GM19238 (cell line): ENCODE results near the gene CCR5AS.
"Not testable (repeated sequence)": the region's sequence is repeated elsewhere in the genome, so short reads cannot be mapped to it uniquely, and the experiment has no call there.

ENCODE experiments used
- DNase-seq: peaks from one replicate; pipeline ENCODE4 v3.0.0; 2011; ENCODE audit warnings: low spot score; ENCODE audit not compliant: insufficient read length

Gene CCR5AS

GRCh38 chr3:46405301-46406019 is 1.4 kb downstream of the CCR5AS start:
- no peak for DNase-seq

- not testable (repeated sequence) for DNase-seq
These were observed 4.0 kb downstream of the CCR5AS start for GRCh38 chr3:46402902-46403301.

GRCh38 chr3:46401579-46401978 is 5.3 kb downstream of the CCR5AS start:
- DNase-seq = no peak

- no peak for DNase-seq
These were observed 6.0 kb downstream of the CCR5AS start for GRCh38 chr3:46400846-46401245.

- DNase-seq = no peak
These were observed 6.7 kb downstream of the CCR5AS start for GRCh38 chr3:46400000-46400734.

- DNase-seq = no peak
These were observed 7.3 kb downstream of the CCR5AS start for GRCh38 chr3:46399557-46399956.

GRCh38 chr3:46399098-46399497 is 7.8 kb downstream of the CCR5AS start:
- DNase-seq = no peak

GRCh38 chr3:46398186-46398955 is 8.5 kb downstream of the CCR5AS start:
- DNase-seq = no peak

GRCh38 chr3:46397111-46397510 is 9.8 kb downstream of the CCR5AS start:
- DNase-seq = no peak

- DNase-seq = no peak
These were observed 10.9 kb downstream of the CCR5AS start for GRCh38 chr3:46395766-46396530.

GRCh38 chr3:46395210-46395661 is 11.6 kb downstream of the CCR5AS start:
- no peak for DNase-seq

GRCh38 chr3:46393554-46394434 is 13.1 kb downstream of the CCR5AS start:
- DNase-seq = no peak

- no peak for DNase-seq
These were observed 13.9 kb downstream of the CCR5AS start for GRCh38 chr3:46393011-46393410.

- DNase-seq = not testable (repeated sequence)
These were observed 15.3 kb downstream of the CCR5AS start for GRCh38 chr3:46391526-46391925.

GRCh38 chr3:46389306-46389705 is 17.6 kb downstream of the CCR5AS start:
- no peak for DNase-seq

GRCh38 chr3:46388847-46389246 is 18.0 kb downstream of the CCR5AS start:
- DNase-seq = not testable (repeated sequence)

GRCh38 chr3:46386205-46386604 is 20.7 kb downstream of the CCR5AS start:
- no peak for DNase-seq

GRCh38 chr3:46383951-46384330 is 22.9 kb downstream of the CCR5AS start:
- no peak for DNase-seq

- DNase-seq = no peak
These were observed 23.5 kb downstream of the CCR5AS start for GRCh38 chr3:46383211-46383950.

- no peak for DNase-seq
These were observed 25.2 kb downstream of the CCR5AS start for GRCh38 chr3:46381625-46382024.
